HG02885 (cell line): ENCODE data around the gene CDX2.

Experiments used
- ATAC-seq: cut with Tn5 transposase; IDR thresholded peaks from one replicate; pipeline ENCODE4 v1.9.1; 2021; ENCODE audit warnings: mild to moderate bottlenecking; ENCODE audit not compliant: unreplicated experiment, poor library complexity

The CDX2 gene

GRCh38 chr13:27979001-27979643 is 10.0 kb upstream of the CDX2 start:
- no peak for ATAC-seq

GRCh38 chr13:27978301-27978968 is 9.3 kb upstream of the CDX2 start:
- ATAC-seq = no peak

- no peak for ATAC-seq
Measured at GRCh38 chr13:27977476-27978300, 8.6 kb upstream of the CDX2 start.

GRCh38 chr13:27976362-27977091 is 7.4 kb upstream of the CDX2 start:
- no peak for ATAC-seq

GRCh38 chr13:27975564-27976361 is 6.6 kb upstream of the CDX2 start:
- ATAC-seq = no peak

GRCh38 chr13:27973961-27974662 is 5.0 kb upstream of the CDX2 start:
- ATAC-seq = no peak

GRCh38 chr13:27973291-27973690 is 4.2 kb upstream of the CDX2 start:
- no peak for ATAC-seq

- ATAC-seq = no peak
Measured at GRCh38 chr13:27972478-27972820, 3.3 kb upstream of the CDX2 start.

- ATAC-seq = no peak
Measured at GRCh38 chr13:27971776-27972477, 2.8 kb upstream of the CDX2 start.

GRCh38 chr13:27971236-27971645 is 2.1 kb upstream of the CDX2 start:
- ATAC-seq = no peak

GRCh38 chr13:27970382-27971235 is 1.5 kb upstream of the CDX2 start:
- ATAC-seq = no peak

- ATAC-seq = no peak
Measured at GRCh38 chr13:27969866-27970229, 733 bp upstream of the CDX2 start.

GRCh38 chr13:27968316-27969081 is 616 bp downstream of the CDX2 start:
- no peak for ATAC-seq

- no peak for ATAC-seq
Measured at GRCh38 chr13:27967736-27968315, 1.3 kb downstream of the CDX2 start.

GRCh38 chr13:27967203-27967735 is 1.8 kb downstream of the CDX2 start:
- ATAC-seq = no peak

- no peak for ATAC-seq
Measured at GRCh38 chr13:27966641-27967202, 2.4 kb downstream of the CDX2 start.
